ENCODE data around the gene TSPAN14.
A peak's percentile ranks its signal among the peaks of the same experiment; 100 is the strongest.

The TSPAN14 gene

GRCh38 chr10:80442879-80443278, 11.2 kb upstream of the TSPAN14 start:
- Histone ChIP-seq H3K9me3 (replicated peaks; ENCODE audit: insufficient read depth, low read length) (no peaks in the 10 kb centered on the region), H3K4me3 (ENCODE audit: low read length) (no peak overlapping the region), H3K27me3 (replicated peaks; ENCODE audit: insufficient read depth, low read length) (no peaks in the 10 kb centered on the region), H3K4me2 (ENCODE audit: low read depth, low read length) (no peak overlapping the region), H3K79me2 (ENCODE audit: low read length) (no peaks in the 10 kb centered on the region), H3K36me3 (replicated peaks; ENCODE audit: insufficient read depth, low read length) (no peaks in the 10 kb centered on the region), H3K27ac (ENCODE audit: low read length) (no peak overlapping the region), H3K9ac (ENCODE audit: low read length) (no peak overlapping the region), H2AFZ (ENCODE audit: low read length) (no peak overlapping the region), H3F3A (ENCODE audit: insufficient read depth, low read length) (no peaks in the 10 kb centered on the region), H3K9me2 (replicated peaks; ENCODE audit: insufficient read depth, low read length) (no peaks in the 10 kb centered on the region), H3K4me1 (ENCODE audit: low read length) (no peaks in the 10 kb centered on the region), H4K20me1 (ENCODE audit: insufficient read depth, low read length) (no peaks in the 10 kb centered on the region)
- DNase-seq = no peak
- no peak for TF ChIP-seq EZH2 (optimal IDR thresholded peaks at IDR 0.05; ENCODE audit: low read depth, low read length)
- TF ChIP-seq EZH2phosphoT487 (IDR thresholded peaks at IDR 0.05; ENCODE audit: low read length) = no peak
- no peak for TF ChIP-seq CTCF (IDR thresholded peaks at IDR 0.05; ENCODE audit: low read length)

GRCh38 chr10:80443531-80443974, 10.6 kb upstream of the TSPAN14 start:
- H2AFZ ChIP-seq (ENCODE audit: low read length) = no peak overlapping the region
- no peak overlapping the region for H3K4me2 ChIP-seq (ENCODE audit: low read depth, low read length)
- no peaks in the 10 kb centered on the region for H4K20me1 ChIP-seq (ENCODE audit: insufficient read depth, low read length)
- no peaks in the 10 kb centered on the region for H3K27me3 ChIP-seq (replicated peaks; ENCODE audit: insufficient read depth, low read length)
- no peaks in the 10 kb centered on the region for H3K9me3 ChIP-seq (replicated peaks; ENCODE audit: insufficient read depth, low read length)
- no peak overlapping the region for H3K27ac ChIP-seq (ENCODE audit: low read length)
- TF ChIP-seq EZH2phosphoT487 (IDR thresholded peaks at IDR 0.05; ENCODE audit: low read length) (no peak), CTCF (IDR thresholded peaks at IDR 0.05; ENCODE audit: low read length) (peak; percentile 37)
- no peaks in the 10 kb centered on the region for H3F3A ChIP-seq (ENCODE audit: insufficient read depth, low read length)
- no peaks in the 10 kb centered on the region for H3K4me1 ChIP-seq (ENCODE audit: low read length)
- no peak overlapping the region for H3K9ac ChIP-seq (ENCODE audit: low read length)
- no peak overlapping the region for H3K4me3 ChIP-seq (ENCODE audit: low read length)
- no peaks in the 10 kb centered on the region for H3K9me2 ChIP-seq (replicated peaks; ENCODE audit: insufficient read depth, low read length)
- DNase-seq = peak; percentile 11
- H3K79me2 ChIP-seq (ENCODE audit: low read length) = no peaks in the 10 kb centered on the region
- H3K36me3 ChIP-seq (replicated peaks; ENCODE audit: insufficient read depth, low read length) = no peaks in the 10 kb centered on the region

- H2AFZ ChIP-seq (ENCODE audit: low read length) = no peak overlapping the region
- no peaks in the 10 kb centered on the region for H3K79me2 ChIP-seq (ENCODE audit: low read length)
- H3K27me3 ChIP-seq (replicated peaks; ENCODE audit: insufficient read depth, low read length) = no peaks in the 10 kb centered on the region
- no peaks in the 10 kb centered on the region for H3K4me1 ChIP-seq (ENCODE audit: low read length)
- no peak overlapping the region for H3K4me2 ChIP-seq (ENCODE audit: low read depth, low read length)
- no peak for DNase-seq
- H3K4me3 ChIP-seq (ENCODE audit: low read length) = no peak overlapping the region
- H3K9me3 ChIP-seq (replicated peaks; ENCODE audit: insufficient read depth, low read length) = no peaks in the 10 kb centered on the region
- no peaks in the 10 kb centered on the region for H3K9me2 ChIP-seq (replicated peaks; ENCODE audit: insufficient read depth, low read length)
- H3K27ac ChIP-seq (ENCODE audit: low read length) = no peak overlapping the region
- H3K36me3 ChIP-seq (replicated peaks; ENCODE audit: insufficient read depth, low read length) = no peaks in the 10 kb centered on the region
- no peak for TF ChIP-seq EZH2 (optimal IDR thresholded peaks at IDR 0.05; ENCODE audit: low read depth, low read length)
- TF ChIP-seq EZH2phosphoT487 (IDR thresholded peaks at IDR 0.05; ENCODE audit: low read length) = no peak
- TF ChIP-seq CTCF (IDR thresholded peaks at IDR 0.05; ENCODE audit: low read length) = no peak
- no peak overlapping the region for H3K9ac ChIP-seq (ENCODE audit: low read length)
- no peaks in the 10 kb centered on the region for H4K20me1 ChIP-seq (ENCODE audit: insufficient read depth, low read length)
- no peaks in the 10 kb centered on the region for H3F3A ChIP-seq (ENCODE audit: insufficient read depth, low read length)
Observed at GRCh38 chr10:80444124-80444523, 10.0 kb upstream of the TSPAN14 start.

Measured in MM.1S (cell line).